PC-9 (cell line): ENCODE data around the gene DNAJA4. TPM values are rescaled to one million over a fixed set of nuclear protein-coding genes. Genes with fewer than 3 reads are reported as not detected.

Source experiments
- BruUV-seq: library from RNA; stranded (reverse); fragments of 400-500 nt; replicated peaks from 2 replicates; lab custom pipeline; 2021; lab: Mats Ljungman, UMichigan
- CTCF ChIA-PET: fragments of 300-600 bp; sonication (Branson Sonifier 250); formaldehyde crosslinking; loops from one replicate; lab custom pipeline; 2022; ENCODE audit warnings: antibody characterized with exemption; lab: Charles Lee
- POLR2A ChIA-PET: fragments of 300-600 bp; sonication (Branson Sonifier 250); formaldehyde crosslinking; loops from one replicate; lab custom pipeline; 2022; ENCODE audit warnings: antibody characterized with exemption; ENCODE audit not compliant: unreplicated experiment; lab: Charles Lee
- DNase-seq, 2 experiments: peaks; one replicate each; pipeline versions ENCODE4 v3.0.0 to v3.0.0-alpha.2; 2015 to 2022; ENCODE audit warnings: mixed read lengths in 1 of 2
- H2AFZ ChIP-seq: fragments of 200-600 bp; sonication (generic); 2 replicates; pipeline ENCODE4 v1.8.1; 2017; ENCODE audit warnings: antibody characterized with exemption
- H3F3A ChIP-seq: fragments of 200-600 bp; sonication (generic); 2 replicates; pipeline ENCODE4 v1.8.1; 2017; ENCODE audit warnings: antibody characterized with exemption, mild to moderate bottlenecking, low read depth; ENCODE audit not compliant: insufficient read depth
- H3K27ac ChIP-seq: fragments of 200-600 bp; sonication (generic); 2 replicates; pipeline ENCODE4 v1.6.1; 2016; ENCODE audit warnings: mixed run types
- H3K27me3 ChIP-seq: fragments of 200-600 bp; sonication (generic); 2 replicates; pipeline ENCODE4 v1.6.1; 2016; ENCODE audit warnings: low read depth, mixed run types; ENCODE audit not compliant: insufficient read depth
- H3K36me3 ChIP-seq: fragments of 200-600 bp; sonication (generic); 2 replicates; pipeline ENCODE4 v1.6.1; 2016; ENCODE audit warnings: low read depth, mixed run types
- H3K4me1 ChIP-seq: fragments of 200-600 bp; sonication (generic); replicated peaks from 2 replicates; pipeline ENCODE4 v1.6.1; 2016; ENCODE audit warnings: mixed run types; ENCODE audit not compliant: insufficient read depth
- H3K4me2 ChIP-seq: fragments of 200-600 bp; sonication (generic); 2 replicates; pipeline ENCODE4 v1.6.1; 2017; ENCODE audit warnings: mixed run types
- H3K4me3 ChIP-seq: fragments of 200-600 bp; sonication (generic); 2 replicates; pipeline ENCODE4 v1.6.1; 2016; ENCODE audit warnings: mixed run types
- H3K79me2 ChIP-seq: fragments of 200-600 bp; sonication (generic); 2 replicates; pipeline ENCODE4 v1.6.1; 2017; ENCODE audit warnings: low read depth, mixed run types
- H3K9me2 ChIP-seq: fragments of 200-600 bp; sonication (generic); 2 replicates; pipeline ENCODE4 v1.8.1; 2017; ENCODE audit warnings: mild to moderate bottlenecking; ENCODE audit not compliant: insufficient read depth
- H3K9me3 ChIP-seq: fragments of 200-600 bp; sonication (generic); 2 replicates; pipeline ENCODE4 v1.8.1; 2016; ENCODE audit warnings: low read depth; ENCODE audit not compliant: insufficient read depth
- H4K20me1 ChIP-seq: fragments of 200-600 bp; sonication (generic); 2 replicates; pipeline ENCODE4 v1.8.1; 2017; ENCODE audit not compliant: insufficient read depth
- CTCF ChIP-seq: fragments of 200-600 bp; sonication (generic); conservative IDR thresholded peaks from 2 replicates; pipeline ENCODE4 v1.6.1; 2017; ENCODE audit warnings: mixed run types, antibody characterized with exemption, mild to moderate bottlenecking, moderate library complexity
- EZH2 ChIP-seq: fragments of 200-600 bp; sonication (generic); IDR thresholded peaks from 2 replicates; pipeline ENCODE4 v1.8.0; 2017; ENCODE audit warnings: antibody characterized with exemption, low read depth
- intact Hi-C: fragments of 100-400 bp; cut with micrococcal nuclease; formaldehyde crosslinking; loops from one replicate; pipeline ENCODE4 v1.10.0; 2022; ENCODE audit not compliant: unreplicated experiment
- total RNA-seq: library from RNA; stranded (reverse); gene quantifications from 2 replicates; pipeline ENCODE4 v1.2.3, GENCODE V29; 2021

DNAJA4 gene
- total RNA-seq, 1 experiment from 2014 or later: 0.35 TPM

- CTCF ChIA-PET: interaction anchor here (0.6 kb wide), 1 partner anchor 396 kb away, joined by 3 read pairs; no protein-coding TSS in a partner anchor
- Histone ChIP-seq H3K36me3 (no peaks in the 10 kb centered on the region), H3K27ac (no peak overlapping the region), H3K4me1 (no peaks in the 10 kb centered on the region), H3K4me2 (no peak overlapping the region), H3K9me3 (no peaks in the 10 kb centered on the region), H4K20me1 (no peaks in the 10 kb centered on the region), H2AFZ (no peak overlapping the region), H3K79me2 (no peaks in the 10 kb centered on the region), H3F3A (no peaks in the 10 kb centered on the region), H3K27me3 (no peaks in the 10 kb centered on the region), H3K9me2 (no peaks in the 10 kb centered on the region), H3K4me3 (no peak overlapping the region)
- TF ChIP-seq CTCF (no peak), EZH2 (no peak)
- BruUV-seq: no TSS peak
- POLR2A ChIA-PET: interaction anchor here (0.6 kb wide), 1 partner anchor 33 kb away, joined by 4 read pairs; the partner anchor contains the start of gene SKIC8
- intact Hi-C loops: no loop called here
- DNase-seq: no peak
These were observed 2.4 kb downstream of the DNAJA4 start for GRCh38 chr15:78266806-78267205.

GRCh38 chr15:78272316-78272715 is 8.0 kb downstream of the DNAJA4 start:
- Histone ChIP-seq H4K20me1 (no peaks in the 10 kb centered on the region), H3K36me3 (no peaks in the 10 kb centered on the region), H3K27me3 (no peaks in the 10 kb centered on the region), H3K27ac (no peak overlapping the region), H3F3A (no peaks in the 10 kb centered on the region), H3K9me3 (no peaks in the 10 kb centered on the region), H3K9me2 (no peaks in the 10 kb centered on the region), H3K4me3 (no peak overlapping the region), H3K79me2 (no peaks in the 10 kb centered on the region), H2AFZ (no peak overlapping the region), H3K4me2 (no peak overlapping the region), H3K4me1 (no peaks in the 10 kb centered on the region)
- TF ChIP-seq CTCF: no peak
- no peak for TF ChIP-seq EZH2
- ChIA-PET POLR2A (no interaction called here), CTCF (interaction anchor here (0.6 kb wide), 1 partner anchor 32 kb away, joined by 4 read pairs; no protein-coding TSS in a partner anchor)
- intact Hi-C loops: no loop called here
- no peak for DNase-seq
- no TSS peak for BruUV-seq

GRCh38 chr15:78272776-78273175 is 8.4 kb downstream of the DNAJA4 start:
- Histone ChIP-seq H3K9me2 (no peaks in the 10 kb centered on the region), H3K79me2 (no peaks in the 10 kb centered on the region), H3K4me2 (no peak overlapping the region), H3F3A (no peaks in the 10 kb centered on the region), H3K27me3 (no peaks in the 10 kb centered on the region), H3K27ac (no peak overlapping the region), H4K20me1 (no peaks in the 10 kb centered on the region), H2AFZ (no peak overlapping the region), H3K36me3 (no peaks in the 10 kb centered on the region), H3K9me3 (no peaks in the 10 kb centered on the region), H3K4me1 (no peaks in the 10 kb centered on the region), H3K4me3 (no peak overlapping the region)
- BruUV-seq: no TSS peak
- no peak for DNase-seq
- intact Hi-C loops: no loop called here
- POLR2A ChIA-PET: no interaction called here
- CTCF ChIA-PET: no interaction called here
- TF ChIP-seq CTCF (no peak), EZH2 (no peak)
